ENCODE results near the gene DTX4.

DTX4 gene

DNA sequence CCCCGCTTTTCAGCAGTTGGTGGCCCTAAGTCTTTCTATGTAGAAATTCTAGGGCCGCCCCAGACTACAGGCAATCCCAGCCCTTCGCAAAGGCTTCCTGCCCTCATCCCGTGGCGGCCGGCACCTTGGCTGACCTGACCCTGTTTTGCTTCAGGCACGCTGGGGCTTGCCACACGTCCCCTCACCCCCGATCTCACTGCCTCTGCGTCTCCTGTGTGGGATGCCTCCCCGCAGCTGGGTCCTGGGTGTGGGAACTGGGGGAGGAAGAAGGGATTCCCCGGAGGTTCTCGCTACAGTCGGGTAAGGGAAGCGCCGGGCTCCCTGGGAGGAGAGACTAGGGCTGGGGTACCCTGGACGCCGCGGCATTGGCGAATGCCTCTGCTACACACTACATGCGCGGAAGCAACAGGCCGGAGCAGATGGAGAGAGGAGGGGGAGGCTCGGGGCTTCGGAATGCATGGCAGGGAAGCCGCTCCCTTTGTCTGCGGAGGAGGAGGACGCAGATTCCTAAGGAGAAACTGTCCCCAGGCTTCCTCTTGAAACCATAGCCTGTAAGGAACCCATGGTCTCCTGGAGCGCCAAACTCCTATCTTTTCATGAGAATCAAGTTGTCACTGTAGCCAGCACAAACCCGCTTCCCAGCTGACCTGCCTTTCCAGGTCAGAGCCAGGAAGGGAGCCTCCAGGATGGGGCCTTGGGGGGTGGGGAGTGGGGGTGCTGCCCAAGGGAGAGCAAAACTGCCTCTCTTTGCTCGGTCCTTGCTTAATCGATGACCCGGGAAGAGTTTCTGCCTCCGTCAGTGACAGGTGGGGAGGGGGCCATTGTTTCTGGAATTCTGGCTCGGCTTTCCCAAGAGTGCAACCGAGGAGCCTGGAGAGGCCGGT, 1.4 kb downstream of the DTX4 start:
- no peak for DNase-seq

DNA sequence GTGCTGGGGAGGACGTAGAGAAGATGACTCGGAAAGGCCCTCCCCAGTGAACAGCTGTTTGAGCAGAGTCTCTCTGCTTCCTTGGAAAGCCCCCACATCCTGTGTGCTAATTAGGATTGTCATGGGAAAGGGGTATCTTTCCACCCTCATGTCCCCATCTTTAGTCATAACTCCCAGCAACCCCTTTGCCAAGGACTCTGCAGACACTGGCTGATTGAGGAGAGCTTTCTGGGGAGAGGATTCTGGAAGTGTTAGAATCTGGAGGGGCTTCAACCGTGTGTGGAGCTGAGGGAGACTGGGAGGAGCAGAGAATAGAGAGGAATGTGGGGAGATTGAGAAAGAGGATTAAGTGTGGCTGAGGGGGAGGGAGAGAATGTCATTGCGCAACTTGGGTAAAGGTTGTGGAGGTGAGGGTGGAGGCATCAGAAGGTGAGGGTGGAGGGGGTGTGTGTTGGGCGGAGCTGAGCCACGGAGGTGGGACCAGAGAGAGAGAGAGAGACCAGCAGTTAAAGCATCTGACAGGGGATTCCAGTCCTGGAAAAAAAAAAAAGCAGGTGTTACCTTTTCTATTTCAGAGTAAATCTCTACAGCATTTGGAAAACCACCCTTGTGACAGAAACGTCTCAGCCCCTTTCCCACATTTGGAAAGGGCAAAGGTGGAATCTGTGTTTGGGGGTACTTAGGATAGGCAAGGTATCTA, 2.2 kb downstream of the DTX4 start:
- no peak for DNase-seq

GRCh38 chr11:59174664-59175033, 2.7 kb downstream of the DTX4 start:
- DNase-seq = no peak

DNA sequence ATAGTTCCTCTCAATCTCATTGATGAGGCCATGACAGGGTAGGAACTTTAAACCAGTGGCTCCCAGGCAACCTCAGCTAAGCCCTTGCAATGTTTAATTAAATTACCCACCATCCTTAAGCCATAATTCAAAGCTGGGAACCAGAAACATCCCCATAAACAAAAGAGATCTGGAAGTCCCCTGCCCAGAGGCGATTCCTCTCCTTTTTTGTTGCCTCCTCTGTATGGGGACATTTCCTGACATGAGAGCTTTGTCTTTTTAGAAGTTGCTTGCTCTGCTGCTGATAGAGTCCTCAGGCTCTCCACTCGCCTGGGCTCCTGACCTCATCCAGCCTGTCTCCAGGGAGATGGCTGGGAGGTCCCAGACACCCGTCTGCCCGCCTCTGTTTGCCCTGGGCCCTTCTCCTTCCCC, 3.2 kb downstream of the DTX4 start:
- DNase-seq = no peak

- DNase-seq = no peak
Measured at GRCh38 chr11:59176330-59176729, 4.4 kb downstream of the DTX4 start.

DNA sequence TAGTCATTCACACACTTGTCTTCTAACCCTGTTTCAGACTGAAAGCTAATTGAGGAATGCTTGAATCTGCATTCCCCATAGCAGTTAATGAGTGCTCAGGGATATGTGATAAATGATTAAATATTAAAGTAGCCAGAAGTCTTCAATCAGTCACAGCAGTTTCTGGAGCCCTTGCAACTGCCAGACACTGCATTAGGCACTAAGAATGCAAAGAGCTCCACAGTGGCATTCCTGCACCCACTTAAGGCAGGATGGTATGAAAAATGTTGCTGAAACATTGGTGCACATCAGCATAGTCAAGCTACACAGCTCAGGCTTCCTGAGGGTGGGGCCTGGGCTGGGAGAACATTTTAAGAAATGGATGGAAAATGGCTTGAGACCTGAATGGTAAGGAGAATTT, 6.5 kb downstream of the DTX4 start:
- no peak for DNase-seq

- no peak for DNase-seq
Measured at GRCh38 chr11:59179121-59179520, 7.2 kb downstream of the DTX4 start.

- no peak for DNase-seq
Measured at GRCh38 chr11:59180168-59180776, 8.3 kb downstream of the DTX4 start.

DNA sequence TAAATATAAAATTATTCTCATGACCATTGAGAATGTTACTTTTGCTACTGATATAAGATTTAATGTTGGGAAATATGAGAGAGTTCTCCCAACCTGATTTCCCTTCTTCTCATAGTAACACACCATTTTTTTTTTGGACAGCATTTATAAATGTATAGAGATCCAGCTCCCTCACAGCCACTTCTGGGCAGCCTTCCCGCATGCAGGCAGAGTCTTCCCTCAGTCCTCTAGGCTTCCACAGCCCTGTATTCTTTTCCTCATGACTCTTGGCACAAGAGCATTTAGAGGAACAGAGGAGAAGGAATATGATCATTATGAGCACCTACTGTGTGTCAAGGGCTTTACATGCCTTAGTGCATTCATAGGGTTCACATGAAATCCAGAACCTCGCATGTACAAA, 9.0 kb downstream of the DTX4 start:
- DNase-seq = no peak

DNA sequence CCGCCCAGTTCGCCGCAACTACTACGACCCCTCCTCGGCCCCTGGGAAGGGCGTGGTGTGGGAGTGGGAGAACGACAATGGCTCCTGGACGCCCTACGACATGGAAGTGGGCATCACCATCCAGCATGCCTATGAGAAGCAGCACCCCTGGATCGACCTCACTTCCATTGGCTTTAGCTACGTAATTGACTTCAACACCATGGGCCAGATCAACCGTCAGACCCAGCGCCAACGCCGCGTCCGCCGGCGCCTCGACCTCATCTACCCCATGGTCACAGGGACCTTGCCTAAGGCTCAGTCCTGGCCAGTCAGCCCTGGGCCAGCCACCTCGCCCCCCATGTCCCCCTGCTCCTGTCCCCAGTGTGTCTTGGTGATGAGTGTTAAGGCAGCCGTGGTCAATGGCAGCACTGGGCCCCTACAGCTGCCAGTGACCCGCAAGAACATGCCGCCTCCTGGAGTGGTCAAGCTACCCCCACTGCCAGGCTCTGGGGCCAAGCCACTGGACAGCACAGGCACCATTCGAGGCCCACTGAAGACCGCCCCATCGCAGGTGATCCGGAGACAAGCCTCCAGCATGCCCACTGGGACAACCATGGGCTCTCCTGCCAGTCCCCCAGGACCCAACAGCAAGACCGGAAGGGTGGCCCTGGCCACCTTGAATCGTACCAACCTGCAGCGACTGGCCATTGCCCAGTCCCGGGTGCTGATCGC, 10.0 kb downstream of the DTX4 start:
- no peak for DNase-seq

- DNase-seq = peak; percentile 36
Measured at GRCh38 chr11:59182457-59183151, 10.7 kb downstream of the DTX4 start.

DNA sequence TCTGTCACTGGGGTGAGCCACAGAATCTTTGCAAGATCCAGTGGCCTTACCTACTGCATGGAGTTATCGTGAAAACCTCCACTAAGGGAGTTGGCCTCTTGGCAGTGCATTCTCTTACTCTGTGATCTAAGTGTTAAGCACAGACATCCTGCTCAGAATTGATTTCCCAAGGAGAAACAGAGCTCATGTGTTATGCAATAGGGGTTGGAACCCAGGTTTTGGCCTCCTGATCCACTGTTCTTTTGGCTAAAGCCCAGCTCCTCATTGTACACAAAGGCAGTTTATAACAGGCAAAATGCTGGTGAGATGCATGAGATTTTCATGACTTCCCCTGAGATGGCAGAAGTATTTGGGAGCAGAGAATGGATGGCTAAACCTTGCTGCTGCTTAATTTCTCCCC, 11.8 kb downstream of the DTX4 start:
- DNase-seq = no peak

DNA sequence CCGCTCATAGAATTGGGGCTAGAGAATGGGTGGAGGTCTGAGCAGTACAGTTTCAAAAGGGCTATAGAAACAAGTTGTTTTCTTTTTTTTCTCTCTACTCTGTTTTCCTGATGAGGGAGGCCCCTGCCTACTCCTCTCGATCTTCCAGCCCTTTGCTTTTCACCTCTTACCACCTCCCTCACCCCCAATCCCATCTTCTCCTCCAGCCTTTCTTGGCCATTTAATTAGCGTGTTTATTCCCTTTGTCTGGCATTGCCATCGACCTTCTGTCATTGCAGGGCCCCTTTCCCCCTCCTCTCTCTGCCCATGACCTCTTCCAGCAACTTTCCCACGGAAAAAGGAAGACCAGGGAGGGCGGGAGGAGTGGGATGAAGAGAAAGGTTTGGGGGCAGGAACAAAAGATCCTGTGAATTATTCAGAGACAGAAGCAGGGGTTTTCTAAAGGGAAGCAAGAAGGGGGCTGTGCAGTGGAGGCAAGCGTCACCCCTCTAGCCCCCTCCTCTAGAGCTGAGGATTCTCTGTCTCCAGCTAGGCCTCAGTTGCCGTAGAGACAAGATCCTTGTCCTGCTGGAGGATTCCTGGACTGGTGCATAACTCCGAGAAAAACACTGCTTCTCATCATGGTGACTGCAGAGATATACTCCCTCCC, 12.9 kb downstream of the DTX4 start:
- DNase-seq = no peak

DNA sequence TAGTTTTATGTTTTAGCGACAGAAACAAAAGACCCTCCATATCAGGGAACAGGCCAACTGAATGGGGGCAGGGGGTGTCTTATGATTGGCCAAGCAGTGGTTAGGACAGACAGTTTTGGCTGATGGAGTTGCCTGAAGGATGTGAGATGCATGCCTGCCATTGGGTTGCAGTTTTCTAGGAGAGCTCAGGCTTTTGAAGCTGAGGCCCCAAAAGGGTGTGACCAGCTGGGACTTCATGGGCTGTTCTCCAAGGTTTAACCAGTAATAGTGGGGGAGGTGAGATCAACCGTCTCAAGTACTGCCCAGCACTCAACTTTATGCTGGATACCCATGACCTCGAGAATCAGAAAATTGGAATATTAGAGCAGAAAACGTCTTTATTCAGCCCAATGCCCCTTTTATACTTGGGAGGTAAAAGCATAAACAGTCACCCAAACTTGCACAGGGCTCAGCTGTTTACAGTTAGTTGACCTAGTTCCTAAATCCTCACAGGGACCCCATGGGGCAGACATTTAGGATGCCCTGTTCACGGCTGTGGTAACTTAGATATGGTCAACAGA, 13.5 kb downstream of the DTX4 start:
- DNase-seq = no peak

- DNase-seq = peak; percentile 58
Measured at GRCh38 chr11:59186130-59186594, 14.2 kb downstream of the DTX4 start.

GRCh38 chr11:59187035-59187434, 15.1 kb downstream of the DTX4 start:
- no peak for DNase-seq

DNA sequence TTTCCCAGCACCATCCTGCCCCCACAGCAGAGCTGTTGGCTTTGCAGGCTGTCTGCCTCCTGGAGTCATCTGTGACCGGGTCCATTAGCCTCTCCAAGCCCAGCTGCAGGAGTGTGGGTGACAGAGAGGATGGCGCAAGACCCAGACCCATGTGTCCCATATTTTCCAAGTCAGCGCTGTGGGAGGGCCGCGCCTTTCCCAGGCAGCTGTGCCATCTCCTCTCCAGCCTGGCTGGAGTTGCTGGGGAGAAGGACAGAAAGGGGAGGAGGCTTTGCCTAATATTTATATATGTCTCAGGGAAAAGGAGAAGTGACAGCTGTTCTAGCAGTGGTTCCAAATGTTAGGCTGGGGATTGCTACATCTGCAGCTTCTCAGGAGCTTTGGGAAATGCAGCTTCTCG, 15.7 kb downstream of the DTX4 start:
- no peak for DNase-seq

GRCh38 chr11:59188954-59189353, 17.0 kb downstream of the DTX4 start:
- no peak for DNase-seq

DNA sequence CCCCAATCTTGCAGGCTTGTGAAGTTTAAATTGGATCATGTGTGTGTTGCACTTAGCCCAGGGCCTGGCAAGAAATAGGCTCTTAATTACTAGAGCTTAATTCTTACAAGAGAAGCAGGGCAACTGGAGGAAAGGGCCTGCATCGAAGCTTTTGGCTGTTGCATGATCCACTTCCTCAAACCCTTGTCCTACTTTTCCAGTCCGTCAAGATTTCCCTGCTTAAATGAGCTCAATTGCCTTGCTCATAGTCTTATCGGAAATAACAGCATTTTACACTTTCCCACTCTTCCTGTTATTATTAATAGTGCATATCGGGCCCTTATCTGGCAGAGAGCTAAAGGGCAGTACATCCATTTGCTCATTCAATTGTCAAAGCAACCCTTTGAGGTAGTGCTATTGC, 18.1 kb downstream of the DTX4 start:
- DNase-seq = no peak

DNA sequence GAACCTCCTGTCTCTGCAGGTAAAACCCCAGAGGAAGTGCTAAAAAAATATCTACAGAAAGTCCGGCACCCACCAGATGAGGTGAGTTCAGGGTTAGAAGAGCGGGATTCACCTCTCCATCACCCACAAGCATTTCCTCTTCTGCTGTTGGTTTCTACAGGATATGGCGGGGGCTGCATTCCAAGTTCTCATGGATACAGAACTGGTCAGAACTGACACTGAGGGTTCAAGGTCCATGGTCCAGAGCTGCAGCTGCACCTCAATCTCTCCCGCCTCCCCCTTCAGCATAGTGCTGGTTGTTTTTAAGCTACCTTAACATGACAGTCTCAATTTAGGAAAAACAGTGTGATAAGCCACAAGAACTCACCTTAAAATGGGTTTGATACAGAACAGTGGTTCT, 19.2 kb downstream of the DTX4 start:
- DNase-seq = no peak

DNA sequence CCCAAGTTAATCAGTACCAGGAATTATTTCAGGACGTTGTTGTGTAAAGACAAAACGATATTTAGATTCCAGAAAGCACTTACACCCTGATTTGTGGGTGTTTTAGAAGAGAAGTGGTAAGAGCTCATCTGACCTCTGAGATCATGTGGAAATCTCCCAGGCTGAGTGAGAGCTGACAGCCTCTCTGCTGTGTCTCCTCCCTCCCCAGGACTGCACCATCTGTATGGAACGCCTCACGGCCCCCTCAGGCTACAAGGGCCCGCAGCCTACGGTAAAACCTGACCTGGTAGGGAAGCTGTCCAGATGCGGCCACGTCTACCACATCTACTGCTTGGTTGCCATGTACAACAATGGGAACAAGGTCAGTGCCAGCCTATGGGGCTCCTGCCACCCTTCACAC, 20.0 kb downstream of the DTX4 start:
- DNase-seq = no peak

Measured in activated T-cell treated with anti-CD3 and anti-CD28 coated beads, Interleukin-2, amount 50 U/mL, for 1 hour (primary cell).